ENCODE results near the gene DAB2IP. TPM values are rescaled to one million over a fixed set of nuclear protein-coding genes. Genes with fewer than 3 reads are reported as not detected.

DAB2IP gene
- total and polyA plus RNA-seq, 2 of the 4 experiments (the other 2 are of a cell fraction) = 5.6 to 17.2 TPM

- Histone ChIP-seq H3K79me1 (ENCODE audit: low read depth in 1 of 2, low read length in 2 of 2) (peaks cover 54 to 95% of the 10 kb centered on the region in 2 experiments), H2AK5ac (ENCODE audit: low read depth, low read length) (no peak overlapping the region), H3K4me1 (ENCODE audit: control insufficient read depth, insufficient read depth, low read length) (peaks cover 19% of the 10 kb centered on the region; the same call in 1 of the 2 replicates), H2AFZ (replicated peaks; ENCODE audit: low read length, poor library complexity) (no peak overlapping the region), H3K9me1 (ENCODE audit: insufficient read depth, low read length) (peaks cover 10% of the 10 kb centered on the region), H3K4me3 (ENCODE audit: insufficient read depth, low read depth, low read length) (no peak overlapping the region), H2BK120ac (ENCODE audit: low read depth, low read length) (no peak overlapping the region), H2BK15ac (ENCODE audit: low read depth, low read length) (no peak overlapping the region), H3K27me3 (ENCODE audit: control insufficient read depth, insufficient read depth, low read length) (no peaks in the 10 kb centered on the region), H2AK9ac (replicated peaks; ENCODE audit: low read depth, low read length, poor library complexity) (no peak overlapping the region), H2BK5ac (ENCODE audit: low read depth, low read length, poor library complexity, severe bottlenecking) (no peak overlapping the region), H3K23ac (ENCODE audit: low read depth, low read length) (no peak overlapping the region), H4K91ac (ENCODE audit: insufficient read depth, low read depth, low read length) (no peak overlapping the region), H2BK20ac (ENCODE audit: low read depth, low read length) (no peak overlapping the region), H4K8ac (ENCODE audit: low read depth in 2 of 2, low read length in 2 of 2) (no peak overlapping the region), H3K4ac (ENCODE audit: low read depth, low read length) (no peak overlapping the region), H3K36me3 (ENCODE audit: control insufficient read depth, insufficient read depth, low read length) (peaks cover 2% of the 10 kb centered on the region; the same call in 1 of the 2 replicates), H3K4me2 (ENCODE audit: low read depth, low read length) (no peak overlapping the region), H4K20me1 (ENCODE audit: insufficient read depth, low read length) (peaks cover 88% of the 10 kb centered on the region), H3K56ac (ENCODE audit: extremely low read depth, insufficient read depth, low read length) (no peak overlapping the region), H3K9ac (ENCODE audit: low read depth, low read length) (no peak overlapping the region), H4K5ac (ENCODE audit: low read depth, low read length) (no peak overlapping the region), H3K18ac (ENCODE audit: low read depth, low read length) (no peak overlapping the region), H3K14ac (replicated peaks; ENCODE audit: low read depth, low read length) (no peak overlapping the region), H3K9me3 (ENCODE audit: control insufficient read depth, insufficient read depth, low read length) (no peaks in the 10 kb centered on the region), H3K27ac (ENCODE audit: insufficient read depth, low read length) (no peak overlapping the region)
- in situ Hi-C loops (cut with MboI; ENCODE audit: low sequenced_read_pairs) (no loop called here), intact Hi-C loops (cut with micrococcal nuclease) (no loop called here), dilution Hi-C loops (cut with HindIII; ENCODE audit: low sequenced_read_pairs, unreplicated experiment) (no loop called here)
- DNase-seq (no peak), ATAC-seq (ENCODE audit: low read depth) (no peak)
- TF ChIP-seq MAZ (IDR thresholded peaks at IDR 0.05; ENCODE audit: borderline replicate concordance, low read depth, low read length) (no peak), BHLHE40 (IDR thresholded peaks at IDR 0.05; ENCODE audit: low read depth, low read length) (no peak), CTCF (conservative IDR thresholded peaks at IDR 0.05; ENCODE audit: low read depth, low read length) (no peak), CEBPB (IDR thresholded peaks at IDR 0.05; ENCODE audit: low read depth, low read length) (no peak), POLR2A (IDR thresholded peaks at IDR 0.05; ENCODE audit: low read depth, low read length) (no peak), RCOR1 (IDR thresholded peaks at IDR 0.05; ENCODE audit: insufficient replicate concordance, low read length) (no peak), RFX5 (IDR thresholded peaks at IDR 0.05; ENCODE audit: low read depth, low read length) (no peak), MXI1 (IDR thresholded peaks at IDR 0.05; ENCODE audit: borderline replicate concordance, low read depth, low read length) (no peak), NFE2L2 (IDR thresholded peaks at IDR 0.05; ENCODE audit: low read depth, low read length) (no peak), CHD1 (IDR thresholded peaks at IDR 0.05; ENCODE audit: low read depth, low read length) (no peak), MAFK (IDR thresholded peaks at IDR 0.05; ENCODE audit: low read depth, low read length) (no peak), FOS (IDR thresholded peaks at IDR 0.05; ENCODE audit: low read depth, low read length) (no peak)
- ChIA-PET CTCF (interaction anchor here (0.6 kb wide), 1 partner anchor 19 kb away, joined by 4 read pairs; no protein-coding TSS in a partner anchor), POLR2A (ENCODE audit: unreplicated experiment) (no interaction called here)
- WGBS, 2 experiments (ENCODE audit: extremely low coverage in 2 of 2, insufficient read length in 1 of 2) = no CpG with 5 or more reads among the region's 8 CpGs
- no TSS peak for BruUV-seq (replicated peaks)
These were observed 54.8 kb downstream of the DAB2IP start for GRCh38 chr9:121706149-121706750.
